ENCODE data around the gene MFAP3L. TPM values are rescaled to one million over a fixed set of nuclear protein-coding genes. Genes with fewer than 3 reads are reported as not detected.

MFAP3L gene
- total and polyA plus RNA-seq, 12 donors: 0.94 to 5.9 (median 3.5) TPM

DNA sequence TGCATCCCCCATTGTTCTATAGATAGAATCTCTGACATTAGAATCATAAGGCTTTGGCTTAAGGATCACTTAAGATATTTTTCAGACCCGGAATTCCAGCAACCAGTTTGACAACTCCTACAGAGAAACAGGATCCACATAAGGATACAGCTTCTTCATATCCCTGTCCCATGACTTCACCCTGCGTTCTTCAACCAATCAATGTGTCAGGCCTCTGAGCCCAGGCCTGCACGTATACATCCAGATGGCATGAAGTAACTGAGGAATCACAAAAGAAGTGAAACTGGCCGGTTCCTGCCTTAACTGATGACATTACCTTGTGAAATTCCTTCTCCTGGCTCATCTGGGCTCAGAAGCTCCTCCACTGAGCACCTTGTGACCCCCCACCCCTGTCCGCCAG is 85.1 kb downstream of the MFAP3L start:
- Histone ChIP-seq H3K4me3 (no peak overlapping the region), H3K4me1 (no peaks in the 10 kb centered on the region), H3K27ac (no peak overlapping the region), H3K27me3 (no peaks in the 10 kb centered on the region), H3K9me3 (no peaks in the 10 kb centered on the region), H3K36me3 (no peaks in the 10 kb centered on the region)
- intact Hi-C loops (cut with DNase I): no loop called here
- ATAC-seq (no peak), DNase-seq (no peak)
- WGBS, 2 donors: 81 to 85% methylated on average over 5 of the region's 5 CpGs
- TF ChIP-seq, protein P1, sequence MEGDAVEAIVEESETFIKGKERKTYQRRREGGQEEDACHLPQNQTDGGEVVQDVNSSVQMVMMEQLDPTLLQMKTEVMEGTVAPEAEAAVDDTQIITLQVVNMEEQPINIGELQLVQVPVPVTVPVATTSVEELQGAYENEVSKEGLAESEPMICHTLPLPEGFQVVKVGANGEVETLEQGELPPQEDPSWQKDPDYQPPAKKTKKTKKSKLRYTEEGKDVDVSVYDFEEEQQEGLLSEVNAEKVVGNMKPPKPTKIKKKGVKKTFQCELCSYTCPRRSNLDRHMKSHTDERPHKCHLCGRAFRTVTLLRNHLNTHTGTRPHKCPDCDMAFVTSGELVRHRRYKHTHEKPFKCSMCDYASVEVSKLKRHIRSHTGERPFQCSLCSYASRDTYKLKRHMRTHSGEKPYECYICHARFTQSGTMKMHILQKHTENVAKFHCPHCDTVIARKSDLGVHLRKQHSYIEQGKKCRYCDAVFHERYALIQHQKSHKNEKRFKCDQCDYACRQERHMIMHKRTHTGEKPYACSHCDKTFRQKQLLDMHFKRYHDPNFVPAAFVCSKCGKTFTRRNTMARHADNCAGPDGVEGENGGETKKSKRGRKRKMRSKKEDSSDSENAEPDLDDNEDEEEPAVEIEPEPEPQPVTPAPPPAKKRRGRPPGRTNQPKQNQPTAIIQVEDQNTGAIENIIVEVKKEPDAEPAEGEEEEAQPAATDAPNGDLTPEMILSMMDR (IDR thresholded peaks at IDR 0.05): no peak

DNA sequence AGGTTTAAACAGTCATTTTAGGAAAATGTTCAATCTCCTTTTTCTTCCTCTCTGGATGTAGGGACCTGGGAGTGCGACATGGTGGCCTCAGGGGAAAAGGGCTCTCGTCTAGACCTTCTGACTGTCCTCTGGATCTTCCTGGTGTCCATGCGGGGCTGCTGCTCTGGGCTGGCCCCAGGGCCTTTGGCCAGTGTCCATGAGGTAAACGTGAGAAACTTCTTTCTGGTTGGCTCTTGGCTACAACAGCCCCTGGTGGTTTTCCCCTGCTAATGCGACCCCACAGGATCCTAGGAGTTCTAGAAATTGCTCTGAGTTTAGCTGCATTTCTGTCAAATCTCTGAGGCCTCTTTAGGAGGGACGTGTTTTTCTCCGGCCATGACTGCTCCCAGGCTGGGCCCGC is 85.7 kb downstream of the MFAP3L start:
- Histone ChIP-seq H3K27me3 (no peaks in the 10 kb centered on the region), H3K27ac (no peak overlapping the region), H3K9me3 (no peaks in the 10 kb centered on the region), H3K4me3 (no peak overlapping the region), H3K4me1 (no peaks in the 10 kb centered on the region), H3K36me3 (no peaks in the 10 kb centered on the region)
- intact Hi-C loops (cut with DNase I): no loop called here
- TF ChIP-seq, protein P1 (IDR thresholded peaks at IDR 0.05): no peak
- DNase-seq: no peak
- ATAC-seq: no peak
- 68% methylated on average over 8 of the region's 8 CpGs for WGBS, 2 donors

Other genes with a start within 250 kb of the MFAP3L start
- gene AADAT, start 63.6 kb upstream of the MFAP3L start, total RNA-seq: 1 to 10 TPM in 9 of 10 donors, under 1 TPM in 1; 0.82 to 2.7 (median 1.7) TPM
- gene AADAT, start 63.6 kb upstream of the MFAP3L start, polyA plus RNA-seq: 1 to 10 TPM in 1 of 2 donors, under 1 TPM in 1; 0.99 to 3.5 TPM

Data from heart right ventricle (tissue), 16 donors.